ENCODE measurements around the gene ZBTB4. TPM values are rescaled to one million over a fixed set of nuclear protein-coding genes. Genes with fewer than 3 reads are reported as not detected.

ZBTB4 gene
- total and polyA plus RNA-seq, 9 of the 15 experiments (the other 6 are each of a cell fraction or from before 2014, with no cell fraction given) = 0.92 to 6.9 (median 3.3) TPM

GRCh38 chr17:7484067-7484918, 4.9 kb upstream of the ZBTB4 start, which contains the start of gene POLR2A (continued):
- no peak for TF ChIP-seq PBX2 (CRISPR knock-in tag; IDR thresholded peaks at IDR 0.05; ENCODE audit: low read depth)
- 0 out of 2 replicates have a peak, but pooled peaks have one; percentile 9 for TF ChIP-seq PBX2 (tag; conservative IDR thresholded peaks at IDR 0.05; ENCODE audit: low read depth)
- peak; percentile 98 for TF ChIP-seq POLR2AphosphoS5 (IDR thresholded peaks at IDR 0.05; ENCODE audit: control insufficient read depth, insufficient read depth, low read depth, low read length)
- TF ChIP-seq GATAD2B (IDR thresholded peaks at IDR 0.05; ENCODE audit: borderline replicate concordance) = 0 out of 2 replicates have a peak, but pooled peaks have one; percentile 15
- TF ChIP-seq ILF3 (IDR thresholded peaks at IDR 0.05; ENCODE audit: borderline replicate concordance) = peak; percentile 92; the same call in 1 of the 2 replicates
- TF ChIP-seq E2F5 (CRISPR knock-in tag; IDR thresholded peaks at IDR 0.05) = 0 out of 2 replicates have a peak, but pooled peaks have one; percentile 41
- peak; percentile 93 for TF ChIP-seq OTX1 (CRISPR knock-in tag; IDR thresholded peaks at IDR 0.05)
- TF ChIP-seq CREBBP (IDR thresholded peaks at IDR 0.05; ENCODE audit: low read depth, low read length) = no peak
- peak; percentile 21; the same call in 1 of the 2 replicates for TF ChIP-seq GATAD2A (IDR thresholded peaks at IDR 0.05)
- TF ChIP-seq ZNF398 (CRISPR knock-in tag; IDR thresholded peaks at IDR 0.05) = no peak
- 0 out of 2 replicates have a peak, but pooled peaks have one; percentile 8 for TF ChIP-seq PYGO2 (tag; IDR thresholded peaks at IDR 0.05)
- TF ChIP-seq CREB1 (IDR thresholded peaks at IDR 0.05) = 0 out of 2 replicates have a peak, but pooled peaks have one; percentile 27
- peak; percentile 38; the same call in 1 of the 2 replicates for TF ChIP-seq CREB1 (CRISPR knock-in tag; IDR thresholded peaks at IDR 0.05)
- no peak for TF ChIP-seq ETV6 (IDR thresholded peaks at IDR 0.05; ENCODE audit: borderline replicate concordance in 1 of 2, low read depth in 2 of 2, low read length in 1 of 2)
- TF ChIP-seq ETV6 (CRISPR knock-in tag; IDR thresholded peaks at IDR 0.05; ENCODE audit: borderline replicate concordance) = no peak
- peak; percentile 63; the same call in 1 of the 2 replicates for TF ChIP-seq ZNF143 (CRISPR knock-in tag; IDR thresholded peaks at IDR 0.05)
- TF ChIP-seq ZNF766 (CRISPR knock-in tag; conservative IDR thresholded peaks at IDR 0.05) = peak; percentile 57; the same call in 1 of the 2 replicates
- peak; percentile 82; the same call in 1 of the 2 replicates for TF ChIP-seq THRAP3 (IDR thresholded peaks at IDR 0.05; ENCODE audit: borderline replicate concordance)
- TF ChIP-seq HNRNPUL1 (IDR thresholded peaks at IDR 0.05; ENCODE audit: low read length) = no peak; the same call in 1 of the 2 replicates
- peak; percentile 80 for TF ChIP-seq BRD9 (IDR thresholded peaks at IDR 0.05; ENCODE audit: low read depth, partially characterized antibody)
- TF ChIP-seq ZNF764 (CRISPR knock-in tag; IDR thresholded peaks at IDR 0.05; ENCODE audit: low read depth) = 0 out of 2 replicates have a peak, but pooled peaks have one; percentile 29
